GM12801 (cell line): ENCODE measurements around the gene CD22.

ENCODE experiments used
- TF ChIP-seq, protein P1 (sequence below): IDR thresholded peaks from one replicate; pipeline ENCODE4 v1.5.1; 2011; ENCODE audit warnings: control low read depth; ENCODE audit not compliant: insufficient read length; ENCODE audit errors: extremely low read depth

CD22 gene

GRCh38 chr19:35328851-35329285 lies at the start of gene CD22:
Gene CD22, plus strand, starts transcription at chr19:35329187. Its CDS starts 2,854 bp downstream, at chr19:35332041.
- TF ChIP-seq, protein P1, sequence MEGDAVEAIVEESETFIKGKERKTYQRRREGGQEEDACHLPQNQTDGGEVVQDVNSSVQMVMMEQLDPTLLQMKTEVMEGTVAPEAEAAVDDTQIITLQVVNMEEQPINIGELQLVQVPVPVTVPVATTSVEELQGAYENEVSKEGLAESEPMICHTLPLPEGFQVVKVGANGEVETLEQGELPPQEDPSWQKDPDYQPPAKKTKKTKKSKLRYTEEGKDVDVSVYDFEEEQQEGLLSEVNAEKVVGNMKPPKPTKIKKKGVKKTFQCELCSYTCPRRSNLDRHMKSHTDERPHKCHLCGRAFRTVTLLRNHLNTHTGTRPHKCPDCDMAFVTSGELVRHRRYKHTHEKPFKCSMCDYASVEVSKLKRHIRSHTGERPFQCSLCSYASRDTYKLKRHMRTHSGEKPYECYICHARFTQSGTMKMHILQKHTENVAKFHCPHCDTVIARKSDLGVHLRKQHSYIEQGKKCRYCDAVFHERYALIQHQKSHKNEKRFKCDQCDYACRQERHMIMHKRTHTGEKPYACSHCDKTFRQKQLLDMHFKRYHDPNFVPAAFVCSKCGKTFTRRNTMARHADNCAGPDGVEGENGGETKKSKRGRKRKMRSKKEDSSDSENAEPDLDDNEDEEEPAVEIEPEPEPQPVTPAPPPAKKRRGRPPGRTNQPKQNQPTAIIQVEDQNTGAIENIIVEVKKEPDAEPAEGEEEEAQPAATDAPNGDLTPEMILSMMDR, result no peak

DNA sequence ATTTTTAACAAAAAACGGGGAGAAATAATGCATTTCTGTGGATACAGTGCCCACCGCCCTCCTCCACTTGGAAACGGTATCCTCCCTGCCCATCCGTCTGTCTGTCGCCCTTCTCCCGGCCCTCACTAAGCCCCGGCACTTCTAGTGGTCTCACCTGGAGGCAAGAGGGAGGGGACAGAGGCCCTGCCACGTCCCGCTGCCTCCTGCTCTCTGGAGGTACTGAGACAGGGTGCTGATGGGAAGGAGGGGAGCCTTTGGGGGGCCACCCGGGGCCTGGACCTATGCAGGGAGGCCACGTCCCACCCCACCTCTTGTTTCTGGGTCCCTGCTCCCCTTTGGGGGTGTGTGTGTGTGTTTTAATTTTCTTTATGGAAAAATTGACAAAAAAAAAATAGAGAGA lies 49.6 kb upstream of the CD22 start:
- TF ChIP-seq, protein P1, result no peak

DNA sequence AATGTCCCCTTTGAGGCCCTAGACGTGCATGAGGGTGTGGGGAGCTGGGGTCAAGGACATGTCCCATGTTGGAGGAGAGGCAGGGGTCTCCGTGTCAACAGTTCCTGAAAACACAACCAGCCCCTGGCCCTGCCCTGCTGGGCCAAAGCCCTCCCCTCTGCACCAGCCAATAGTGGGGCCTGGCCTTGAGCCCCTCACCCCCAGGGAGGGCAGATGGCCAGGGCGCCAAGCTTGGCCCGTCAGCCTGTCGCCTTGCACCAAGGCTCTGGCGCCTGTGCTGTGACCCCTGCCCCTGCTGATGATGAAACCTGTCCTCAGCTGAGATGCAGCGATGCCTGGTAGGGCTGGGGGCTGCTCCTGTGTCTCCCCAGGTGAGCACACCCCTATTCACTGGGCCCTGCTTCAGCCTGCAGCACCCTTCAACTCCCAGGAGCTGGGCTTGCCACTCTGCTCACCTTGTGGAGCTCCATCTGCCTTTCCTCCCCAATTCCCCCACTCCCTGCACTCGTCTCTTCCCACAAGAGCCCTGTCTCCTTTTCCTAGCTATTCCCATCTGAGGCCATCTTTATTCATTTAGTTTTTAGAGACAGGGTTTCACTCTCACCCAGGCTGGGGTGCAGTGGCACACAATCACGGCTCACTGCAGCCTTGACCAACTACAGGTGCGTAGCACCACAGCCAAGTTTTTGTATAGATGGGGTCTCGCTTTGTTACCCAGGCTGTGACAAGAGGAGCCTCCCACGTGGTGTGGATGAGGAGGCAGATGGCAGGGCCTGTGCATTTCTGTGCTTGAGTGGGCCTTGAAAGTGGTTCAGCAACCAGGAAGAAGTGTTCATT lies 48.8 kb upstream of the CD22 start:
- TF ChIP-seq, protein P1, result no peak

GRCh38 chr19:35281303-35281702 lies 47.7 kb upstream of the CD22 start:
- TF ChIP-seq, protein P1, result no peak

DNA sequence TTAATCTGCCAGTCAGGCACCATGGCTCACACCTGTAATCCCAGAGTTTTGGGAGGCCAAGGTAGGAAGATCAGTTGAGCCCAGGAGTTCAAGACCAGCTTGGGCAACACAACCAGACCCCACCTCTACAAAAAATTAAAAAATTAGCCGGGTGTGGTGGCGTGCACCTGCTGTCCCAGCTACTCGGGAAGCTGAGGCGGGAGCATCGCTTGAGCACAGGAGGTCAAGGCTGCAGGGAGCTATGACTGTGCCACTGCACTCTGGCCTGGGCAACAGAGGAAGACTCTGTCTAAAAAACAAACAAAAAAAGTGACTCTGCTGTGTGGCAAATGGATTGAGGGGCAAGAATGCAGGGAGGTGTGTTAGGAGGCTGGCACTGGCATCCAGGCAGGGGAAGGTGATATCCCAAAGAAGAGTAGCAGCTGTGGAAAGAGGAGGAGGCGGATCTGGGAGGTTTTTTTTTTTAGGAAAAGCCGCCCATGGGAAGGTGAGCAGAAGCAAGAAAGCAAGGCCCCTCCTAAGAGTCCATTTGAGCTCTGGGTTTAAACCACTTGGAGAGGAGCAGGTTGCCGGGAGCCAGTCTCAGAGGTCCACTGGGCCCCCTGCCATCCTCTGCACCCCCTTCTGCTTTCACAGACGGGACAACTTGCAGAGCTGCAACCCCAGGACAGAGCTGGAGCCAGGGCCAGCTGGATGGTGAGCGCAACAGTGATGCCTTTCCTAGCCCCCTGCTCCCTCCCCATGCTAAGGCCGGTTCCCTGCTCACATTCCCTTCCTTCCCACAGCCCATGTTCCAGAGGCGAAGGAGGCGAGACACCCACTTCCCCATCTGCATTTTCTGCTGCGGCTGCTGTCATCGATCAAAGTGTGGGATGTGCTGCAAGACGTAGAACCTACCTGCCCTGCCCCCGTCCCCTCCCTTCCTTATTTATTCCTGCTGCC lies 44.6 kb upstream of the CD22 start:
- TF ChIP-seq, protein P1, result no peak

DNA sequence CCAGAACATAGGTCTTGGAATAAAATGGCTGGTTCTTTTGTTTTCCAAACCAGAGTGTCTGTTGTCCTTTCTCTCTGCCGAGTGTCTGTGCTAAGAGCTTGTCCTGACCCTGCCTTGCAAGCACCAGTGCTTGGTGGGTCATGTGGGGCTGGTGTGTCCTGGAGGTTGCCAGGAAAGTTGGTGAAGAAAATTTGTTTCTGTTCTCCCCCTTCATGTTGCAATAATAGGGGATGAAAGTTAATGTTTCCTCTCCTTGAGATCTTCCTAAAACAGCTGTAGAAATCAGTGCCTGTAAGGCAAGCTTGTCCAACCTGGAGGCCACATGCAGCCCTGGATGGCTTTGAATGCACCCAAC lies 43.9 kb upstream of the CD22 start:
- TF ChIP-seq, protein P1, result no peak

DNA sequence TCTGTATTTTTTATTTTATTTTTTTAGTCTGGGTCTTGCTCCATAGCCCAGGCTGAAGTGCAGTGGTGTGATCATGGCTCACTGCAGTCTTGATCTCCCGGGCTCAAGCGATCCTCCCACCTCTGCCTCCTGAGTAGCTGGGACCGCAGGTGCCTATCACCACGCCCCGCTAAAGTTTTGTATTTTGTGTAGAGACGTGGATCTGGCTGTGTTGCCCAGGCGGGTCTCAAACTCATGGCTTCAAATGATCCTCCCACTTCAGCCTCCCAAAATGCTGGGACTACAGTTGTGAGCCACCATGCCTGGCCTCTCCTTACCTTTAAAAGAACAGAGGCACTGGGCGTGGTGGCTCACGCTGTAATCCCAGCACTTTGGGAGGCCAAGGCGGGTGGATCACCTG lies 41.3 kb upstream of the CD22 start:
- TF ChIP-seq, protein P1, result no peak
